AG04450 (cell line): ENCODE data around the gene CLRN2. TPM values are rescaled to one million over a fixed set of nuclear protein-coding genes. Genes with fewer than 3 reads are reported as not detected.
"Not testable (repeated sequence)": the region's sequence is repeated elsewhere in the genome, so short reads cannot be mapped to it uniquely, and the experiment has no call there.

Source experiments
- CTCF ChIA-PET: fragments of 300-600, 350-600 bp; formaldehyde crosslinking; extraction: SDS; loops from one replicate; lab custom pipeline; 2022; ENCODE audit warnings: antibody characterized with exemption, inconsistent platforms; lab: Charles Lee
- POLR2A ChIA-PET: fragments of 350-600 bp; formaldehyde crosslinking; extraction: SDS; loops from one replicate; lab custom pipeline; 2021; ENCODE audit warnings: antibody characterized with exemption, inconsistent platforms; lab: Yijun Ruan, JAX
- DNase-seq: peaks from one replicate; pipeline ENCODE4 v3.0.0-alpha.2; 2011; ENCODE audit warnings: low read depth, low spot score
- H3K27ac ChIP-seq: one replicate; pipeline ENCODE4 v1.5.1; 2012; ENCODE audit warnings: low read depth, low read length, control low read depth
- H3K27me3 ChIP-seq: one replicate; pipeline ENCODE4 v1.6.0; 2012; ENCODE audit warnings: low read length; ENCODE audit not compliant: control insufficient read depth, insufficient read depth
- H3K4me3 ChIP-seq: 2 replicates; pipeline ENCODE4 v1.5.1; 2011; ENCODE audit warnings: mild to moderate bottlenecking, low read depth, low read length, control low read depth
- H3K9me3 ChIP-seq: 2 replicates; pipeline ENCODE4 v1.5.1; 2012; ENCODE audit warnings: low read length; ENCODE audit not compliant: control insufficient read depth, insufficient read depth
- polyA plus RNA-seq: library from polyadenylated mRNA; depleted of rRNA; stranded (reverse); fragments of >200 nt; gene quantifications from 2 replicates; pipeline ENCODE4 v1.2.3, GENCODE V29; 2011; rRNA removed
- TF ChIP-seq, protein P1 (sequence below): IDR thresholded peaks from 2 replicates; pipeline ENCODE4 v1.5.1; 2011; ENCODE audit warnings: low read depth, low read length, control low read depth, inconsistent platforms

The CLRN2 gene
- polyA plus RNA-seq, 1 experiment, result not detected

DNA sequence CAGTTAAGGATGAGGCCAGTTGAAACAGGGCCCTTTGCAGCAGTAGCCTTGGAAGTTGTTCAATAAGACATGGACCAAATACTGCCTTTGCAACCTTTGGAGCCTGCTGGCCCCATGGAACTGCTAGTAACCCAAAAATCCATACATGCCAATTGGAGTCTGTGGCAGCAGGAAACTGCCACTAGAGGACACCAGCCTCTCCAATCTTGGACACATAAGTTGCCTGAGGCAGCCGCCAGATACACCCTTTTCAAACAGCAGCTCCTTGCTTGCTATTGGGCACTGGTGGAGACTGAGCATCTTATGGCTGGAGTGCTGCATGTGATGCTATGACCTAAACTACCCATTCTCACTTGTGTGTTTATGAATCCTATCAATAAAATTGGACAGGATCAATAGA lies 47.2 kb downstream of the CLRN2 start:
- no peak overlapping the region for H3K27ac ChIP-seq
- CTCF ChIA-PET, result interaction anchor here (1.1 kb wide), 1 partner anchor 14 kb away, joined by 3 read pairs; no protein-coding TSS in a partner anchor
- no peaks in the 10 kb centered on the region for H3K9me3 ChIP-seq
- POLR2A ChIA-PET, result no interaction called here
- no peak for DNase-seq
- TF ChIP-seq, protein P1, sequence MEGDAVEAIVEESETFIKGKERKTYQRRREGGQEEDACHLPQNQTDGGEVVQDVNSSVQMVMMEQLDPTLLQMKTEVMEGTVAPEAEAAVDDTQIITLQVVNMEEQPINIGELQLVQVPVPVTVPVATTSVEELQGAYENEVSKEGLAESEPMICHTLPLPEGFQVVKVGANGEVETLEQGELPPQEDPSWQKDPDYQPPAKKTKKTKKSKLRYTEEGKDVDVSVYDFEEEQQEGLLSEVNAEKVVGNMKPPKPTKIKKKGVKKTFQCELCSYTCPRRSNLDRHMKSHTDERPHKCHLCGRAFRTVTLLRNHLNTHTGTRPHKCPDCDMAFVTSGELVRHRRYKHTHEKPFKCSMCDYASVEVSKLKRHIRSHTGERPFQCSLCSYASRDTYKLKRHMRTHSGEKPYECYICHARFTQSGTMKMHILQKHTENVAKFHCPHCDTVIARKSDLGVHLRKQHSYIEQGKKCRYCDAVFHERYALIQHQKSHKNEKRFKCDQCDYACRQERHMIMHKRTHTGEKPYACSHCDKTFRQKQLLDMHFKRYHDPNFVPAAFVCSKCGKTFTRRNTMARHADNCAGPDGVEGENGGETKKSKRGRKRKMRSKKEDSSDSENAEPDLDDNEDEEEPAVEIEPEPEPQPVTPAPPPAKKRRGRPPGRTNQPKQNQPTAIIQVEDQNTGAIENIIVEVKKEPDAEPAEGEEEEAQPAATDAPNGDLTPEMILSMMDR, result no peak
- no peaks in the 10 kb centered on the region for H3K27me3 ChIP-seq
- H3K4me3 ChIP-seq, result no peak overlapping the region

DNA sequence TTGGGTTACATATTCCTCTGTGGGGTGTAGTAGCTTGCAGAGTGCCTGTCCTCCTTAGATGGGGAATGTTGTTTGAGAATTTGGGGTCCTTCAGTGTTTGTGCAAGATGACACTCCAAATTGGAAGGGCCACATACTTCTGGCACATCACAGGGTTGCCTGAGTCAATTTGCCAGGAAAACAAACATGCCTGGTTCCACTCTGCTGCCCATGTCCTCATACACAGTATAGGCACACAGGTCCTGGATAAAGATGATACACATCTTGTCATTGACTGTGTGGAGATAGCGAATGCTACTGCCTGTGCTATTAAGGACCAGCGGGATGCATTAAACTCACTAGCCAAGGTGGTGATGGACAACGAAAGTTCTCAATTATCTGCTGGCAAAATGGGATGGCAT lies 50.9 kb downstream of the CLRN2 start:
- Histone ChIP-seq H3K9me3 (no peaks in the 10 kb centered on the region), H3K27ac (no peak overlapping the region), H3K4me3 (no peak overlapping the region), H3K27me3 (no peaks in the 10 kb centered on the region)
- ChIA-PET CTCF (interaction anchor here (0.6 kb wide), 1 partner anchor 9 kb away, joined by 3 read pairs; no protein-coding TSS in a partner anchor), POLR2A (no interaction called here)
- TF ChIP-seq, protein P1, result no peak
- DNase-seq, result no peak

DNA sequence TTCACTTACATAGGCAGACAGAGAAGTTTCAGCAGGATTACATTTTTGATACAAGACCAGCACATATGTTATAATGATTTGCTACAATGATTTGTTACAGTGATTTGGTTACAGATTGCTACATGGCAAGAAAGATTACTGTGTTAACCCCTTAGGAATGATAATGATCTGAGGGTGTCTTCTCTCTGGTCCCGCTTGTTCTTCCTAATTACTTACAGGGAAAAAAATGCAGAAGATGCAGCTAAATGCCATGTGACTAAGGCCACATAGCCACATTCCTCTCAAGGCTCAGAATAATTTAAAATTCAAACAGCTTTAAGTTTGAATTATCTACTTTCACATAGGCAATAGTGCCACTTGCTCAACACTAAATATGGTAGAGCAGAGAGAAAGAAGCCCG lies 52.3 kb downstream of the CLRN2 start:
- DNase-seq, result no peak
- Histone ChIP-seq H3K4me3 (no peak overlapping the region), H3K9me3 (no peaks in the 10 kb centered on the region), H3K27me3 (no peaks in the 10 kb centered on the region), H3K27ac (no peak overlapping the region)
- TF ChIP-seq, protein P1, result no peak
- CTCF ChIA-PET, result interaction anchor here (0.9 to 3.5 kb wide), 2 partner anchors 18 to 30 kb away, joined by 3 to 20 read pairs; no protein-coding TSS in a partner anchor
- POLR2A ChIA-PET, result no interaction called here

DNA sequence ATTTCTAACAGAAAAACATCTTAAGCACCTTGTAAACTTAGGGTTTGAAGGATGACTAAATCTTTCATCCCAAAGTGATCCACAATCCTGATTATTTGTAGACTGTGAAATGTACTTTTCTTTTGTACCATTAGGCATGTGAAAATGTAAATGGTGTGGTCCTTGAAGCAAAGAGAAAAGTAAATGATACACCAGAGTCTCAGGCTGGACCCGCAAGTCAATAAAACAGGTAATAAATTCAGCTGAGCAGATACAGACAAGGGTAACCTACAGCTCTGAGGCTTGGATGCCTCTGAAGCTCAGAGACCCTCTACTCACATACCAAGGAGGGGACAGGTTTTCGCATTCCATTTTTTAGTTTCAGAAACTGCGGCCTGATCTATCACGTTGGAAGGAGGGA lies 59.2 kb downstream of the CLRN2 start:
- POLR2A ChIA-PET, result no interaction called here

DNA sequence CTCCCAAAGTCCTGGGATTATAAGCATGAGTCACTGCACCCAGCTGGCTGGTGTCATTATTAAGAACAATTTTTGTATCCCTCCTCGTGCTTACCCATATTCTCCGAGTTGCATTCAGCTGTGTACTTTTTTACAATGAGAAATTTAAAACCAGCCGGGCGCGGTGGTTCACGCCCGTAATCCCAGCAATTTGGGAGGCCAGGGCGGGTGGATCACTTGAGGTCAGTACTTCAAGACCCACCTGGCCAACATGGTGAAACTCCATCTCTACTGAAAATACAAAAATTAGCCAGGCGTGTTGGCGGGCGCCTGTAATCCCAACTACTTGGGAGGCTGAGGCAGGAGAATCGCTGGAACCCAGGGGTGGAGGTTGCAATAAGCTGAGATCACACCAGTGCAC lies 60.2 kb downstream of the CLRN2 start:
- H3K27me3 ChIP-seq, H3K27ac ChIP-seq, H3K9me3 ChIP-seq, H3K4me3 ChIP-seq, POLR2A ChIA-PET, DNase-seq: not testable (repeated sequence)
- CTCF ChIA-PET, result interaction anchor here (3.7 kb wide), 1 partner anchor 26 kb away, joined by 17 read pairs; no protein-coding TSS in a partner anchor

More for the DNA sequence above, 59.2 kb downstream of the CLRN2 start:
- Histone ChIP-seq H3K27me3 (no peaks in the 10 kb centered on the region), H3K9me3 (no peaks in the 10 kb centered on the region), H3K27ac (no peak overlapping the region), H3K4me3 (no peak overlapping the region)
- TF ChIP-seq, protein P1, result no peak
- CTCF ChIA-PET, result interaction anchor here (0.6 to 3.7 kb wide), 2 partner anchors 9 to 25 kb away, joined by 3 to 17 read pairs; no protein-coding TSS in a partner anchor
- DNase-seq, result no peak

Other genes starting within 250 kb of the CLRN2 start
- gene QDPR, start 3.1 kb upstream of the CLRN2 start, polyA plus RNA-seq, result 31.4 and 36.4 TPM in 2 replicates
- 57.2 and 63.3 TPM in 2 replicates for gene LAP3, start 62.0 kb downstream of the CLRN2 start, polyA plus RNA-seq
- gene MED28, start 99.5 kb downstream of the CLRN2 start, polyA plus RNA-seq, result 30.6 and 48.6 TPM in 2 replicates